Measurements from ENCODE around the gene PLEKHH1.

DNA sequence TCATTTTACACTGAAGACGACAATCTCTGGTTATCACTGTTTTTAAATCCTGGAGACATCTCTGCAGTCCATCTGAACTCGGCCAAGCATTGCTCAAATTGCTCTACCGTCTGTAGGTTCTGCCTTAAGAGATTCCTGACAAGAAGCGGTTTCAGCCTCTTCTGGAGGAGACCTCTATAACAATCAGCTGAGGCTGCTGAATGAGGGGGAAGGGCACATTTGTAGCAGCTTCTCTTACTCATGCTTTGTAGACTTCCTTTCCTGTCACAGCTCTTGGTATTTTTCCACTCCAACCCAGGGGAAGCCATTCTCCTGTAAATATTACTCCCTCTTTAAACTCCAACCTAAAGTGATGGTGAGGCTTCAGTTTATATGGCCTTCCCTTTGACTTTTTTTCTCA lies 89.6 kb downstream of the PLEKHH1 start:
- TF ChIP-seq, protein P1, sequence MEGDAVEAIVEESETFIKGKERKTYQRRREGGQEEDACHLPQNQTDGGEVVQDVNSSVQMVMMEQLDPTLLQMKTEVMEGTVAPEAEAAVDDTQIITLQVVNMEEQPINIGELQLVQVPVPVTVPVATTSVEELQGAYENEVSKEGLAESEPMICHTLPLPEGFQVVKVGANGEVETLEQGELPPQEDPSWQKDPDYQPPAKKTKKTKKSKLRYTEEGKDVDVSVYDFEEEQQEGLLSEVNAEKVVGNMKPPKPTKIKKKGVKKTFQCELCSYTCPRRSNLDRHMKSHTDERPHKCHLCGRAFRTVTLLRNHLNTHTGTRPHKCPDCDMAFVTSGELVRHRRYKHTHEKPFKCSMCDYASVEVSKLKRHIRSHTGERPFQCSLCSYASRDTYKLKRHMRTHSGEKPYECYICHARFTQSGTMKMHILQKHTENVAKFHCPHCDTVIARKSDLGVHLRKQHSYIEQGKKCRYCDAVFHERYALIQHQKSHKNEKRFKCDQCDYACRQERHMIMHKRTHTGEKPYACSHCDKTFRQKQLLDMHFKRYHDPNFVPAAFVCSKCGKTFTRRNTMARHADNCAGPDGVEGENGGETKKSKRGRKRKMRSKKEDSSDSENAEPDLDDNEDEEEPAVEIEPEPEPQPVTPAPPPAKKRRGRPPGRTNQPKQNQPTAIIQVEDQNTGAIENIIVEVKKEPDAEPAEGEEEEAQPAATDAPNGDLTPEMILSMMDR (IDR thresholded peaks at IDR 0.05; ENCODE audit: low read depth, low read length, missing input control): no peak
- no peak for TF ChIP-seq TAF1 (conservative IDR thresholded peaks at IDR 0.05)
- TF ChIP-seq, protein P2, sequence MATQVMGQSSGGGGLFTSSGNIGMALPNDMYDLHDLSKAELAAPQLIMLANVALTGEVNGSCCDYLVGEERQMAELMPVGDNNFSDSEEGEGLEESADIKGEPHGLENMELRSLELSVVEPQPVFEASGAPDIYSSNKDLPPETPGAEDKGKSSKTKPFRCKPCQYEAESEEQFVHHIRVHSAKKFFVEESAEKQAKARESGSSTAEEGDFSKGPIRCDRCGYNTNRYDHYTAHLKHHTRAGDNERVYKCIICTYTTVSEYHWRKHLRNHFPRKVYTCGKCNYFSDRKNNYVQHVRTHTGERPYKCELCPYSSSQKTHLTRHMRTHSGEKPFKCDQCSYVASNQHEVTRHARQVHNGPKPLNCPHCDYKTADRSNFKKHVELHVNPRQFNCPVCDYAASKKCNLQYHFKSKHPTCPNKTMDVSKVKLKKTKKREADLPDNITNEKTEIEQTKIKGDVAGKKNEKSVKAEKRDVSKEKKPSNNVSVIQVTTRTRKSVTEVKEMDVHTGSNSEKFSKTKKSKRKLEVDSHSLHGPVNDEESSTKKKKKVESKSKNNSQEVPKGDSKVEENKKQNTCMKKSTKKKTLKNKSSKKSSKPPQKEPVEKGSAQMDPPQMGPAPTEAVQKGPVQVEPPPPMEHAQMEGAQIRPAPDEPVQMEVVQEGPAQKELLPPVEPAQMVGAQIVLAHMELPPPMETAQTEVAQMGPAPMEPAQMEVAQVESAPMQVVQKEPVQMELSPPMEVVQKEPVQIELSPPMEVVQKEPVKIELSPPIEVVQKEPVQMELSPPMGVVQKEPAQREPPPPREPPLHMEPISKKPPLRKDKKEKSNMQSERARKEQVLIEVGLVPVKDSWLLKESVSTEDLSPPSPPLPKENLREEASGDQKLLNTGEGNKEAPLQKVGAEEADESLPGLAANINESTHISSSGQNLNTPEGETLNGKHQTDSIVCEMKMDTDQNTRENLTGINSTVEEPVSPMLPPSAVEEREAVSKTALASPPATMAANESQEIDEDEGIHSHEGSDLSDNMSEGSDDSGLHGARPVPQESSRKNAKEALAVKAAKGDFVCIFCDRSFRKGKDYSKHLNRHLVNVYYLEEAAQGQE (IDR thresholded peaks at IDR 0.05): no peak

Data from liver (tissue), 3 donors.